Suppressor macrophage treated with lipopolysaccharide for 4 hours (primary cell): ENCODE results near the gene HOGA1.
"Not testable (repeated sequence)": the region's sequence is repeated elsewhere in the genome, so short reads cannot be mapped to it uniquely, and the experiment has no call there.

ENCODE experiments used
- DNase-seq: peaks from one replicate; pipeline ENCODE4 v3.0.0-alpha.2; 2020

HOGA1 gene

GRCh38 chr10:97612386-97612785 lies 28.2 kb downstream of the HOGA1 start:
- peak; percentile 46 for DNase-seq

DNA sequence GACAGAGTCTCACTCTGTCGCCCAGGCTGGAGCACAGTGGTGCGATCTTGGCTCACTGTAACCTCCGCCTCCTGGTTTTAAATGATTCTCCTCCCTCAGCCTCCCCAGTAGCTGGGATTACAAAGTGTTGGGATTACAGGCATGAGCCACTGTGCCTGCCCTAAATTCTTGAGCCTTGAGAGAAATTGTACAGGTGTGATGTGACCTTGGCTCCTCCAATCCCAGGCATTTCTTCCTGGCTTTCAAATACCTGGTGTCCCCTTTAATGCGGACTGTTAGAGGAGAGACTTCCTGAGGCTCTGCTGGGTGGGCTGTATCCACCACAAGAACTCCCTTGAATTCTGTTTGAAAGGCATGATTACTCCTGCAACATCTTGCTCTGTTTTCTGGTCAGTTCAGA lies 34.1 kb downstream of the HOGA1 start:
- no peak for DNase-seq

DNA sequence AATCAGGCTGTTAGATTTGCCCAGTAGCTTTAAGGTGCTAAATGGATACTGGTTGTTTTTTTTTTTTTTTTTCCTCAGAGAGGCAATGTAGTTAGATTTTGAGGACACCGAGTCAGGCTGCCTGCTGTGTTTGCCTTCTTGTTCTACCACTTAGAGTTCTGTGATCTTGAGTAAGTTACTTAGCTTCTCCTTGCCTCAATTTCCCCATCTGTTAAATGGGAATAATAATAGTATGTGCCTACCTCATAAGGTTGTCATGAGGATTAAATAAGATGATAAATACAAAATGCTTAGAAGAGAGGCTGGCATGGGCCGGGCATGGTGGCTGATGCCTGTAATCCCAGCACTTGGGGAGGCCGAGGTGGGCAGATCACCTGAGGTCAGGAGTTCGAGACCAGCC lies 34.5 kb downstream of the HOGA1 start:
- DNase-seq, result no peak

- DNase-seq, result no peak
Observed at GRCh38 chr10:97623277-97623676, 39.1 kb downstream of the HOGA1 start.

DNA sequence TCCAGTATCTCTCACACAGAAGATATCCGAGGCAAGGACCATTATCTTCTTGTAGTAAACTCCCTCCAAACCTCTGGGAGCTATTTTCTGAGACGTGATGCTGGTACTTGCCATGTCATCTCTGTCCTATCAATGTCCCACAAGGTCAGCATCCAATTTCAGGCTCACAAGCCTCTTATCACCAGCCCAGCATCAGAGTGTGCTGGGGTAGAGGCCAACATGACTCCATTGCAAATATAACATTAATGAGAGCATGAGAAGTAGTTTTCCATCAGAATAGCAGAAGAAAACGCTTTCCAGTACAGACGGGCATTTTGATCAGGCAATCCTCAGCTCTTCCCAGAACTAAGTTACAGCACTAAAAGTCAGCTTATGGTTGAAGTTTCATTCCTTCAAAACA lies 43.5 kb downstream of the HOGA1 start:
- no peak for DNase-seq

GRCh38 chr10:97628228-97628627 lies 44.0 kb downstream of the HOGA1 start:
- DNase-seq, result no peak

DNA sequence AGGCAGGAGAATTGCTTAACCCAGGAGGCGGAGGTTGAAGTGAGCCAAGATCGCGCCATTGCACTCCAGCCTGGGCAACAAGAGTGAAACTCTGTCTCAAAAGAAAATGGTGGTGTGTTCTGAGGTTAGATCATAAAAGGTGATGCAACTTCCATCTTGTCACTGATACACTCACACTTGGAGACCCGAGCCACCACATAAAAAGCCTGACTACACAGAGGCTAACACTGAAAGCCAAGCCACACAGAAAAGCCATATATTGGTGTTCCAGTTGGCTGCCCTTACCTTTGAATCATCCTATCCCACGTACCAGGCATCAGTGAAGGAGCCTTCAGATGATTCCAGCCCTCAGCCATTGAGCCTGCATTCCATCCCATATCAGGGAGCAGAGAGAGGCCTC lies 45.1 kb downstream of the HOGA1 start:
- no peak for DNase-seq

- no peak for DNase-seq
Observed at GRCh38 chr10:97631098-97631497, 46.9 kb downstream of the HOGA1 start.

DNA sequence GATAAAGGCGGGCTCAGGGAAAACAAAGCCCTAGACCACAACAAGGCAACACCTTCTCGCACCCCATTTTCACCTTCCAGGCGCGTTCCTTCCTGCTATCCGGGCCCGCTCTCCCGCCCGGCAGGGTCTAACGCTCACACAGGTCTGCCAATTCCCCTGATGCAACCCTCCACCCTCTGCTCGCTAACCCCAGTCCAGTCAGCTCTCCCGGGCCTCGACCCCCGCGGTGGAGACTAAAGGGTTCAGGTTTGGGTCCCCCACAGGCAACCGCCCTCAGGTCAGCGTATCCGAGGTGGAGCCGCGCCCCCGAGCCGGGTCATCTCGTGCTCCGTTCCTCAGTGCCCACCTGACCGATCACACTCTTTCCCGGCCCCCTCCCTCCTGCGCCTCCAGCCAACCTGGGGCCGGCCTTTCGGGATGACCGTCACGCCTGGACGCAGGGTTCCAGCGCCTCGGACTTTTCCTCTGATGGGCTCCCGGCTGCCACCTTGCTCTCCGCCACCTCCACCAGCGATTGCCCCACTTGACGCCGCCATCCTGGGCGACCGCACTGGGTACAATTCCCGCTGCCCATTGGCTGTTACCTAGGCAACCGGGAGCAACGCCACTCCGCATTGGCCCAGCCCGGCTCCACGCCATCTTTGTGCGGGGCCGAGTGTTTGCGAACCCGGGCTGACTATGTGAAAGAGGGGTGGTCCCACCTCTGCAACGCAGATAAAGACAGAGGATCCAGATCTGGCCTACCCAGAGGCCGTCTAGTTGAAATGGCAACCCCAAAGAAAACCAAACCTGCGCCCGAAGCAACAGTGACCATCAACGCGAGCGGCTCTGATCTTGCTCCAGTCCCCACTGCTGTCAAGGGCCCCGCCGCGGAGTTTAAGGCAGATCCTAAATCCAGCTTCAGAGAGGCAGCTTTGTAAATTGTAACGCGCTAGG lies 49.0 kb downstream of the HOGA1 start, which contains the start of gene MORN4:
Gene MORN4, minus strand, starts transcription at position 552 of the 936 bp plus-strand sequence. CDS start 13,847 bp downstream, outside the sequence.
- peak; percentile 97 for DNase-seq

DNA sequence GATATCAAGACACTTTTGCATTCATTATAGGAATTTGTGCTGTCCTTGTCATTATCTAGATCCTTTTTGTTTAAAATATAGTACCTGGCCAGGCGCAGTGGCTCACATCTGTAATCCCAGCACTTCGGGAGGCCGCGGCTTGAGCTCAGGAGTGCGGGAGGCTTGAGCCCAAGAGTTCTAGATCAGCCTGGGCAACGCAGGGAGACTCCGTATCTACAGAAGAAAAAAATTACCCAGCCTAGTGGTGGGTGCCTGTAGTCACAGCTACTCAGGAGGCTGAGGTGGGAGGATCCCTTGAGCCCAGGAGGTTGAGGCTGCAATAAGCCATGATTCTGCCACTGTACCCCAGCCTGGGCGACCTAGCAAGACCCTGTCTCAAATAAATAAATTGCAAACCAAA lies 49.7 kb downstream of the HOGA1 start:
- peak; percentile 26 for DNase-seq

DNA sequence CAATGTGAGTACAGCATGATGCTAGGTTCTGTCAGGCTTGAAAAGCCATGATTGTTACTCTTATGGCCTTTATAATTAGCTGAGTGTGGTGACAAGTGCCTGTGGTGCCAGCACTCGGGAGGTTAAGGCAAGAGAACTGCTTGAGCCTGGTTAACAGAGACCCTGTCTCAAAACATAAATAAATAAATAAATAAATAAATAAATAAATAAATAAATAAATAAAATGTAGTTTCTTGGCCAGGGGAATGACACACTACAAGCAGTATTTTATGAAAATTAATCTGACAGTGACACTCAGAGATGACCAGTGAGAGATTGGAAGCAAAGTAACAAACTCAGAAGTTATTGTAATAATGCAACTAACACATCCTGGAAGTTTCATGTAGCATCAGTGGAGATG lies 51.4 kb downstream of the HOGA1 start:
- DNase-seq, result no peak

DNA sequence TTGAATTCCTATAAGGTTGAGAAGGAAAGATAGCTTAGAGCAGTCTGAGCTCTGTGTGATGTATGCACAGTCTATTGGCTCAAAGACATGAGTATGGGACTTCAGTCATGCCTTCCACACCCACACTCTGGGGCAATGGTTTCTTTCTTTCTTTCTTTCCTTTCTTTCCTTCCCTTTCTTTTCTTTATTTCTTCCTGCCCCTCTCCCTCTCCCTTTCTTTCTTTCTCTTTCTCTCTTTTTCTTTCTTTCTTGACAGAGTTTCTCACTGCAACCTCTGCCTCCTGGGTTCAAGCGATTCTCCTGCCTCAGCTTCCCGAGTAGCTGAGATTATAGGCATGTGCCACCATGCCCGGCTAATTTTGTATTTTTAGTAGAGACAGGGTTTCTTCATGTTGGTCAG lies 54.9 kb downstream of the HOGA1 start:
- not testable (repeated sequence) for DNase-seq

- DNase-seq, result peak; percentile 100
Observed at GRCh38 chr10:97640174-97640867, 56.1 kb downstream of the HOGA1 start, which contains the start of gene PI4K2A. Gene PI4K2A, plus strand, starts transcription at chr10:97640671. Its CDS starts 72 bp downstream, at chr10:97640743.

GRCh38 chr10:97640868-97641811 lies 57.0 kb downstream of the HOGA1 start:
- DNase-seq, result peak; percentile 59

- DNase-seq, result not testable (repeated sequence)
Observed at GRCh38 chr10:97642471-97643159, 58.4 kb downstream of the HOGA1 start.

DNA sequence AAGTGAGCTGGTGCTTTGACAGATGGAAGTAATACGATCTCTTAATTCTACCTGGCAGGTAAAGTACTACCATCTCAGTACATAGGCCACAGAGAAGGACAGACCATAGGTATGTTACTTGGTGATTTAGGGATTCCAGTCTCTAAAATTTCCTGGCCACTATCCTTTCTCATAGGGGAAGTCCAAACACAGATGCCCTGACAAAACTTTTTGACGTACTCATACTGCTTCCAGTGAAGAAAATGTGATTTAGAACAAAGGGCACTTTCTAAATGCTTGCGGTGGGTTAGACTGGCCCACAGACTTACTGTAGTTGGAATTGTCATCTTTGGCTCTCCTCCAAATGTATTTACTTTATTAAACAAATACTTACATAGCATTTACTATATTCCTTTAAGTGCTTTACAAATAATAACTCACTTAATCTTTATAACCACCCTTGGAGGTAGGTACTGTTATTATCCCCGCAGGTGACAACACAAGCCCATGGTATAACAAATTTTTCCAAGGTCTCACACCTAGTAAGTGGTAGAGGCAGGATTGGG lies 59.3 kb downstream of the HOGA1 start:
- DNase-seq, result peak; percentile 25

DNA sequence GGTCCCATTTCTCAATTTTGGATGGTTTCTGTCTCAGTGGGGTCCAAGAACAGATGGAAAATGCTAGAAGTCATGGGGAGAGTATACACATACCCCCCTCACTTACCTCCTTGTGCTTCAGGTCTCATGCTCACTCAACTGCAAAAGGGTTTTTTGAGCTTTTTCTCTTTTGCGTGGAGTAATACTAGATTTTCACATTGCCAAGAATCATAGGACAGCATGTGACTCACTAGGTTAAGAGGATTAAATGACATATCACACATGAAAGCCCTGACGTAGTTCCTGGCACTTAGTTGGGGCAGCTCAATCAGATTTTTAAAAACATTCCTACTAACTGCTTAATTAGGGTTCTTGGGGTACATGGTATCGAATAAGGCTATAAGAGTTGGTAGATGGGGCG lies 60.7 kb downstream of the HOGA1 start:
- no peak for DNase-seq

DNA sequence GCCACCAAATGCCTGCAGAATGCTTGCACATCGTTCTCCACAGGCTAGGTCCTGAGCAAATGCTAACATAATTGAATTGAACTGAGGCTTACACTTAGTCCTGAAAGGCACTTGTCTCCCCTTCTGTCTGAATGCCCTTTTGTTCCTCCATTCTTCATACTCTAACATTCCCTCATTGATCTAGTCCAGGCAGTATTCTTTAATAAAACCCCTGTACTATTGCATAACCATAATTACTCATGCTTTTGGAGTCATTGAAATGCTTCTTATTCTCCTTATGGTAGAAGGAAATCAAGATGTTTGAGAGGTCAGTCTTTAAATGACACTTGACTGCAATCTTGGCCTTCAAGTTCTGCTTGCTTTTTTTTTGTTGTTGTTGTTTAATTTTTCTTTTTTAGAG lies 63.4 kb downstream of the HOGA1 start:
- DNase-seq, result peak; percentile 62

GRCh38 chr10:97648562-97649404 lies 64.6 kb downstream of the HOGA1 start:
- DNase-seq, result peak; percentile 92

GRCh38 chr10:97649405-97649750 lies 65.2 kb downstream of the HOGA1 start:
- not testable (repeated sequence) for DNase-seq

DNA sequence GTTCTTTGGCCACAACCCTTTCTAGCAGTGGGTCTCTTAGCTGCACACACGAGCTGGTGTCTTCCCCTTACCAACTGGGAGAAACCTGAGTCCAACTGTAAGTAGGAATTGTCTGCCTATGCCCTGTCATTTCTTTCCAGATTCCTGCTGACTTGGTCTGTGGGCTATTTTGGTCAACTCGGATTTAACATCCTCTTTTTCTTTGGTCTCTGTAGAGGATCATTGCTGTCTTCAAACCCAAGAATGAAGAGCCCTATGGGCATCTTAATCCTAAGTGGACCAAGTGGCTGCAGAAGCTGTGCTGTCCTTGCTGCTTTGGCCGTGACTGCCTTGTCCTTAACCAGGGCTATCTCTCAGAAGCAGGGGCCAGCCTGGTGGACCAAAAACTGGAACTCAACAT lies 66.5 kb downstream of the HOGA1 start:
- DNase-seq, result peak; percentile 37
